22Rv1 (cell line): ENCODE results near the gene MYO15B.

ENCODE experiments used
- H3K27ac ChIP-seq: fragments of 450-650 bp; 2 replicates; pipeline ENCODE4 v1.5.1; 2017
- CTCF ChIP-seq: fragments of 450-650 bp; IDR thresholded peaks from 2 replicates; pipeline ENCODE4 v1.5.1; 2017; ENCODE audit warnings: mild to moderate bottlenecking
- ZFX ChIP-seq: fragments of 450-650 bp; IDR thresholded peaks from 2 replicates; pipeline ENCODE4 v1.6.1; 2017; ENCODE audit warnings: antibody characterized with exemption, borderline replicate concordance

The MYO15B gene

GRCh38 chr17:75642784-75643642, 55.4 kb downstream of the MYO15B start:
- H3K27ac ChIP-seq: no peak overlapping the region
- TF ChIP-seq CTCF (no peak), ZFX (no peak)

GRCh38 chr17:75643643-75644017, 56.0 kb downstream of the MYO15B start:
- TF ChIP-seq ZFX (no peak), CTCF (no peak)
- H3K27ac ChIP-seq: no peak overlapping the region

GRCh38 chr17:75645501-75645888, 57.9 kb downstream of the MYO15B start:
- TF ChIP-seq CTCF: no peak
- no peak for TF ChIP-seq ZFX
- H3K27ac ChIP-seq: no peak overlapping the region

GRCh38 chr17:75645889-75646637, 58.5 kb downstream of the MYO15B start:
- TF ChIP-seq ZFX (no peak), CTCF (no peak)
- no peak overlapping the region for H3K27ac ChIP-seq

- no peak overlapping the region for H3K27ac ChIP-seq
- TF ChIP-seq CTCF (no peak), ZFX (no peak)
Measured at GRCh38 chr17:75646638-75646992, 59.0 kb downstream of the MYO15B start.

- TF ChIP-seq ZFX (no peak), CTCF (no peak)
- no peak overlapping the region for H3K27ac ChIP-seq
Measured at GRCh38 chr17:75647061-75647460, 59.5 kb downstream of the MYO15B start.

GRCh38 chr17:75647921-75648320, 60.3 kb downstream of the MYO15B start:
- no peak overlapping the region for H3K27ac ChIP-seq
- TF ChIP-seq ZFX (no peak), CTCF (no peak)
